ENCODE measurements around the gene PRR36. TPM values are rescaled to one million over a fixed set of nuclear protein-coding genes. Genes with fewer than 3 reads are reported as not detected.

PRR36 gene
- total RNA-seq, 1 donor from 2014 or later: 2.6 TPM

GRCh38 chr19:7863157-7863970, 10.8 kb downstream of the PRR36 start:
- Histone ChIP-seq H3K36me3 (no peaks in the 10 kb centered on the region), H3K4me3 (no peak overlapping the region), H3K9me3 (no peaks in the 10 kb centered on the region), H3K27me3 (peaks cover 28% of the 10 kb centered on the region), H3K4me1 (peaks cover 12% of the 10 kb centered on the region), H3K27ac (no peak overlapping the region)
- no peak for TF ChIP-seq CTCF (IDR thresholded peaks at IDR 0.05)
- DNase-seq (no peak), ATAC-seq (no peak)
- intact Hi-C loops (cut with DNase I): no loop called here

GRCh38 chr19:7862413-7862951, 11.7 kb downstream of the PRR36 start:
- Histone ChIP-seq H3K4me3 (peak overlapping the region; percentile 15), H3K9me3 (no peaks in the 10 kb centered on the region), H3K27me3 (peaks cover 25% of the 10 kb centered on the region), H3K4me1 (peaks cover 8% of the 10 kb centered on the region), H3K27ac (no peak overlapping the region), H3K36me3 (no peaks in the 10 kb centered on the region)
- DNase-seq (peak; percentile 88), ATAC-seq (peak; percentile 78)
- intact Hi-C loops (cut with DNase I): no loop called here
- no peak for TF ChIP-seq CTCF (IDR thresholded peaks at IDR 0.05)

- no peak for DNase-seq
- ATAC-seq: no peak
- H3K27ac ChIP-seq: no peak overlapping the region
- peaks cover 24% of the 10 kb centered on the region for H3K27me3 ChIP-seq
- intact Hi-C loops (cut with DNase I): no loop called here
- no peaks in the 10 kb centered on the region for H3K36me3 ChIP-seq
- H3K4me1 ChIP-seq: peaks cover 8% of the 10 kb centered on the region
- H3K4me3 ChIP-seq: peak overlapping the region; percentile 15
- H3K9me3 ChIP-seq: no peaks in the 10 kb centered on the region
- no peak for TF ChIP-seq CTCF (IDR thresholded peaks at IDR 0.05)
Measured at GRCh38 chr19:7861619-7862412, 12.4 kb downstream of the PRR36 start.

GRCh38 chr19:7860714-7861618, 13.2 kb downstream of the PRR36 start:
- intact Hi-C loops (cut with DNase I): no loop called here

More at GRCh38 chr19:7860714-7861618, 13.2 kb downstream of the PRR36 start:
- no peak for TF ChIP-seq CTCF (IDR thresholded peaks at IDR 0.05)
- ATAC-seq: no peak
- no peak overlapping the region for H3K4me3 ChIP-seq
- H3K27ac ChIP-seq: no peak overlapping the region
- no peaks in the 10 kb centered on the region for H3K36me3 ChIP-seq
- H3K9me3 ChIP-seq: no peaks in the 10 kb centered on the region
- DNase-seq: no peak
- peaks cover 21% of the 10 kb centered on the region for H3K27me3 ChIP-seq
- H3K4me1 ChIP-seq: peaks cover 8% of the 10 kb centered on the region
